ENCODE results near the gene VPS9D1. TPM values are rescaled to one million over a fixed set of nuclear protein-coding genes. Genes with fewer than 3 reads are reported as not detected.
A peak's percentile ranks its signal among the peaks of the same experiment; 100 is the strongest.

VPS9D1 gene
- total RNA-seq, 1 donor from 2014 or later: 11.2 TPM

DNA sequence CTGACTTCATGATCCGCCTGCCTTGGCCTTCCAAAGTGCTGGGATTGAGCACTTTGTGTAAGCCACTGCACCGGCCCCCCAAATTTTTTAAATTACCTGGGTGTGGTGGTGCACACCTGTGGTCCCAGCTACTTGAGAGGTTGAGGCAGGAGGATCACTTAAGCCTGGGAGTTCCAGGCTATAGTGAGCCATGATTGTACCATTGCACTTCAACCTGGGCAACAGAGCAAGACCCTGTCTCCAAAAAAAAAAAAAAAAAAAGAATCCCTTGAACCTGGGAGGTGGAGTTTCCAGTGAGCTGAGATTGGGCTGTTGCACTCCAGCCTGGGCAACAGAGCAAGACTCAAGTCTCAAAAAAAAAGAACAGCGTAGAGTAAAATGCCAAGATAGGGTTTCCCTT, 15.9 kb upstream of the VPS9D1 start:
- intact Hi-C loops (cut with DNase I): no loop called here
- ATAC-seq (ENCODE audit: poor library complexity) (no peak), DNase-seq (no peak)

DNA sequence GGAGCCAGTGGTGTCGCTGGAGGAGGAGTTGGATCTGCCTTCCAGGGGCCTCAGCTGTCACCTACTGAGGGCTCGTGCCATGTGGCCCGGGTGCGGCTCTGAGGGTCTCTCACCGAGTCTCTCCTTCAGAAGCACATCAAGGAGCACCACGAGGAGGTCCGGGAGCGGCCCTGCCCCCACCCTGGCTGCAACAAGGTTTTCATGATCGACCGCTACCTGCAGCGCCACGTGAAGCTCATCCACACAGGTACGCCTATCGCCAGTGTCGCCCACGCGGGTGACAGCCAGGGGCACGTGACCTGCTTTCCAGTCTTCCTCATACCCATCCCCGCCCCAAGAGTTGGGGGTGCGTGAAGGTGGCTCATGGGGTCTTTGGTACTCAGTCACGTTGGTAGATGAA, 13.1 kb upstream of the VPS9D1 start:
- intact Hi-C loops (cut with DNase I): no loop called here
- no peak for ATAC-seq (ENCODE audit: poor library complexity)
- DNase-seq: no peak

DNA sequence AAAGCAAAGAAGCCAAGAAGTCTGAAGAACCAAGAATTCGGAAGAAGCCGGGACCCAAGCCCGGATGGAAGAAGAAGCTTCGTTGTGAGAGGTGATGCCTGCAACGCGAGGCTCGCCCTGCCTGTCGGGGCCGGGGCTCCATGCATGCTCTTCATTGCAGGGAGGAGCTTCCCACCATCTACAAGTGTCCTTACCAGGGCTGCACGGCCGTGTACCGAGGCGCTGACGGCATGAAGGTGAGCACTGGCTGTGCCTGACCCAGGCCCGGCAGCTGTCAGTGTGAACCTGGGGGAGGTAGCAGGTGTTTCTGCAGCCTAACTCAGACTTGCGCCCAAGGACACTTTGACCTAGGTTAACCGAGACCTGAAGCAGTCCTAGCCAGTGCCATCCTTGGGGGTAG, 12.6 kb upstream of the VPS9D1 start:
- intact Hi-C loops (cut with DNase I): no loop called here
- DNase-seq (no peak), ATAC-seq (ENCODE audit: poor library complexity) (no peak)

DNA sequence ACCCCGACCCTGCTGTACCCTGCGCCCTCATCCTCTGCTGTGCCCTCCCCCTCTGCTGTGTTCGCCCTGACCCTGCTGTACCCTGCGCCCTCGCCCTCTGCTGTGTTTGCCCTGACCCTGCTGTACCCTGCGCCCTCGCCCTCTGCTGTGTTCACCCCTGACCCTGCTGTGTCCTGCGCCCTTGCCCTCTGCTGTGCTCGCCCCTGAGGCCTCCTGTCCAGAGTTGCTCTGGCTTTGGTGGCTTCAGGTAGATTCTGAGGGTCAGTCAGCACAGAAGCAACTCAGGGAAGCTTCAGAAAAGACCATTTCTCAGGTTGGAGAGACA, 12.2 kb upstream of the VPS9D1 start:
- DNase-seq (no peak), ATAC-seq (ENCODE audit: poor library complexity) (no peak)
- intact Hi-C loops (cut with DNase I): no loop called here

DNA sequence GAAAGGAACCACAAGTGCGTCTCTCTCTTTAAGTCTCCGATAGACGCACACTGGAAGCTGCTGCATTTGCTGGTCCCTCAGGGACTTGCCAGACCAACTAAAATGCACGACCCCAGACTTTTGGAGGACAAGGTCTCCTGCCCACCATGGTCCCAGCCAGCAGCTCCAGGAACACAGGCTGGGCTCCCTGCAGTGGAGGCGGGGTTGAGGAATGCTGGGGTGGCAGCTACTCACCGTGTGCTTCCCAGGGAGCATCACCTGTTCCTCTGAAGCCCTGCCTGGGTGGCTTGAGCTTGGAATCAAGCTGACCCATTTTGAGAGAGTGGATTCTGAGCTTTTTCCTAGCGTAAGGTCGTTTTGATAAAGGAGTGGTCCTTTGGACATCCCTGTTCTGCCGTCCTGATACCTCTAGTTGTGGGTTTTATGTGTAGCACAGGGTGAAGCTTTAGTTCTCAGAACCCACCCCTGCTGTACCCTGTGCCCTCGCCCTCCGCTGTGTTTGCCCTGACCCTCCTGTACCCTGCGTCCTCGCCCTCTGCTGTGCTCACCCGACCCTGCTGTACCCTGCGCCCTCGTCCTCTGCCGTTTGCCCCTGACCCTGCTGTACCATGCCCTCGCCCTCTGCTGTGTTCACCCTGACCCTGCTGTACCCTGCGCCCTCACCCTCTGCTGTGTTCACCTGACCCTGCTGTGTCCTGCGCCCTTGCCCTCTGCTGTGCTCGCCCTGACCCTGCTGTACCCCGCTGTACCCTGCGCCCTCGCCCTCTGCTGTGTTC, 11.6 kb upstream of the VPS9D1 start:
- DNase-seq (no peak), ATAC-seq (ENCODE audit: poor library complexity) (no peak)
- intact Hi-C loops (cut with DNase I): no loop called here

DNA sequence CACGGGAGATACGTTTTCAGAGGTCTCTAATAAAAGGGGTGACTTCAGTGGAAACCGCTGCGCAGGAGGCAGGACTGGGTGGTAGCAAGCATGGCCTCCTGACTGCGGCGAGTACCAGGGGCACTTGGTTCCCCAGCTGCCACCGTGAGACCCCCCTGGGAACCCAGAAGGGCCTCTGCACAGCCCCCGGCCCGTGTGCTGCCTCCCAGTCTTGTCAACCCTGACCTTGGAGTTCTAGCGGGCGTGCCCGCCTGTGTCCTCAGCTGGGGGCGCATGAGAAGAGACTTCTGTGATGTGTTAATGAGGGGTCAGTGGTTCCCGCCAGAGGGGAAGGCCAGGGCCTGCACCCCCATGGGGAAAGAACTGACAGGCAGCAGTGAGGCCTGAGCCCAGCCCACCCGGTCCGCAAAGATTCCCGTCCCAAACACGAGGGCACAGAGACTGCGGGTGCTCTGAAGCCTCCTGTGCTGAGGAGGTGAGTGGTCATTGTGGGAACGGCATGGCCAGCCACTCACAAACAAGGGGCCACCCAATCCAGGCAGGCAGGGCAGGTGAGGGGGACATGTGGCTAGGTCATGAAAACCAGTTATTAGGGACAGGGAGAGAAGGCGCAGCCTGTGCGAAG, 10.0 kb upstream of the VPS9D1 start:
- DNase-seq (no peak), ATAC-seq (ENCODE audit: poor library complexity) (no peak)
- intact Hi-C loops (cut with DNase I): no loop called here

DNA sequence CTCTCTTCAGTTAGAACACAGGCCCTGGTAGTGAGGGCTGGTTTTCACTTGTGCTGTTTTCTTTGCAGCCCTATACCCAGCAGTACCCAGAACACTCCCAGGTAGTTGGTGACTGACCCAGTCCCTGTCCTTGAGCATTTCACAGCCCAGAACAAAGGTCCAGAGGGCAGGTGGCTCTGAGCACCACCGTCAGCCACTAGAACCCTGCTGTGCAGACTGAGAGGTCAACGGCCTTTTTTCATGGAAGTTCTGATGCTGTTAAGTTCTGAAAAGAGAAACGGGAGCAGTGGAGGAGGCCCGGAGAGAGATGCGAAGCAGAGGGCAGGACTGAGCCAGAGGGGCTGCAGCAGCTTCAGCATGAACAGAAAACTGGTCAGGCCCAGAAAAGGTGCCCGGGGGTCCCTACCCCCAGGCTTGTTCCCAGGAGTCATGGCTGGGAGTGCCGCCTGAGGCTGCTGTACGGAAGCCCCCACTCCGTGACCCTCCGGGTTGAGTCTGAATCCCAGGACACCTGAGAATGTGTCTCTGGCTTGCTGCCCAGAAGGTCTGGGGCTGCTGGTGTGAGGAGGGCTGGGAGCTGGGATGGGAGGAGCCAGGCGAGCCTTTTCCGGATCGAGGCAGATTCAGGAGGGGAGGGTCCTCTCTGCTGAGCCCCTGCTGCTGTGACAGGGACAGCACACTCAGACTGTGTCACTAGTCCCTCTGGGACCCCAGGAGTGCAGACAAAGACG, 9.3 kb upstream of the VPS9D1 start:
- no peak for DNase-seq
- no peak for ATAC-seq (ENCODE audit: poor library complexity)
- intact Hi-C loops (cut with DNase I): no loop called here

DNA sequence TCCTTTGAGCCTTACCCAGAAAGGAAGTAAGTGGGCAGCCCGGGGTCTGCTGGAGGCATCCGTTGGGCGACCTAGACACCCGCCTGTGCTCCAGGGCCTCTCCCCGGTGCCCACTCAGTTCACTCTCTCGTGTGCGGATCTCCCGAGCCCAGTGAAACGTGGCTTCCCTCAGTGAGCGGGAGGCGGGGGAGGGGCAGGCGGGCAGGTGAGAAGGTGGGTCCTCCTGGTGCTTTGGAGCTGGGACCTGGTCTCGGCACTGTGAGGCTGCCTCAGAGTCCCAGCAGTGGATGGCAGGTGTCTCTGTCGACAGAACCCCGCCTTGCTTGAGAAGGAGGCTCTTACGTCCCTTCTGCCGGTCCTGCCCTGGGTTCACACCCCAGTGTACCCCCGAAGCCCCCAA, 8.6 kb upstream of the VPS9D1 start:
- intact Hi-C loops (cut with DNase I): no loop called here
- no peak for ATAC-seq (ENCODE audit: poor library complexity)
- no peak for DNase-seq

DNA sequence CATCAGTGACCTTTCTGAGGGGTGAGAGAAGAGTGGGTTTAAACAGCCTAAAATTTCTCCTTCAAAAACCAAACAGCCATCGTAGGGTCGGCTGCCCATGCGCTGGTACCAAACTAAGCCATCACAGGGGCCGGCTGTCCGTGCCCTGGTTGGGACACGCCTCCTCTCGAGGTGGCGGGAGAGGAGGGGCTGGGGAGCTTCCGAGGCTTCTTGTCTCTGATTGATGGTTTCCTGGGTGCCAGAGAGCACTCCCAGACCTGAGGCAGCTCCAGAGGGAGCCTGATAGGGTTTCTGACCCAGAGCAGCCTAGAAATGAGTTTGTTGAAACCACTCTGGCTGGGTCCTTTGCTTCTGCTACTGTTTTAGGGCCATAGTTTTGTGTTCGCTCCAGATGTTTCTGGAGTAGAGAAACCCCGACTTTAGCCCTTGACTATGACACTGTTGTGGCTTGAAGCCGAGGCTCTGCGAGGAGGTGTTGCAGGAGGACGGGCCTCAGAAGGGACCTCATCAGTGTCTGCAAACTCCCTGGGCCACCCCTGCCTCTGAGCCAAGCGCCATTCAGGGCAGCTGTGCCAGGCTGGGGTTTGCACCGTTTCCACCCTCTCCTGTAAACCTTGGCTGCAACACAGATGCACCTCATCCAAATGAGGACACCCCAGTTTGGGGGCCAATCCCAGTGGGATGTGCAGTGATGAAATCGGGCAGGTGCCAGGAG, 6.9 kb upstream of the VPS9D1 start:
- DNase-seq (no peak), ATAC-seq (ENCODE audit: poor library complexity) (no peak)
- intact Hi-C loops (cut with DNase I): no loop called here

DNA sequence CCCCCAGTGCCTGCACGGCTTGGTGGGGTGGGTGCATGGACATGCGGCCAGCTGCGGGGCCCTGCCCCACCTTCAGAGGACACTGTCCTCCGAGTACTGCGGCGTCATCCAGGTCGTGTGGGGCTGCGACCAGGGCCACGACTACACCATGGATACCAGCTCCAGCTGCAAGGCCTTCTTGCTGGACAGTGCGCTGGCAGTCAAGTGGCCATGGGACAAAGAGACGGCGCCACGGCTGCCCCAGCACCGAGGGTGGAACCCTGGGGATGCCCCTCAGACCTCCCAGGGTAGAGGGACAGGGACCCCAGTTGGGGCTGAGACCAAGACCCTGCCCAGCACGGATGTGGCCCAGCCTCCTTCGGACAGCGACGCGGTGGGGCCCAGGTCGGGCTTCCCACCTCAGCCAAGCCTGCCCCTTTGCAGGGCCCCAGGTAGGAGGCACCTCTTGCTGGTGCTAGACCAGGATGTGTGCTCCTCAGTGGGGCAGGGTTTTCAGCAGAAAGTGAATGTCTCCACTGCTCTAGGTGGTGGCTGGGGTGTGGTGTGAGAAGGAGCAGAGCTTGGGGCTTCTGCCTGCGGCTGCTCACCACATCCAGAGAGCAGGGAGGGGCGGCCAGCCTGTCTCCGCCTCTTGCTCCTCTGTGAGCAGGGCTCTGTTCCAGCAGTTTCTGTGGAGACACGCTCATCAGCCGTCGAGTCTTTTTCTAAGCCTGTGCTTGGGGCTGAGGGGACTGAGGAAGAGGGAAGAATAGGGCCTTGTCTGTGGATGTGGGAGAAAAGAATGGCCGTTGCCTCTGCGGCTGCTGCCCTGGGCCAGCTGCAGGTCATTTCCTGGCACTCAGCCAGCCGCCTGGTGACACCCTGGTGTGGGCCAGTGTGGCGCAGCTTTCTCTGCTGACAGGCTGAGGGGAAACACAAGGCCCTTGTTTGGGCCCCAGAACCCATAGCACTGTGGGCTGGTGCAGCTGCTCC, 2.9 kb upstream of the VPS9D1 start:
- DNase-seq: peak; percentile 77
- intact Hi-C loops (cut with DNase I): no loop called here
- ATAC-seq (ENCODE audit: poor library complexity): no peak

DNA sequence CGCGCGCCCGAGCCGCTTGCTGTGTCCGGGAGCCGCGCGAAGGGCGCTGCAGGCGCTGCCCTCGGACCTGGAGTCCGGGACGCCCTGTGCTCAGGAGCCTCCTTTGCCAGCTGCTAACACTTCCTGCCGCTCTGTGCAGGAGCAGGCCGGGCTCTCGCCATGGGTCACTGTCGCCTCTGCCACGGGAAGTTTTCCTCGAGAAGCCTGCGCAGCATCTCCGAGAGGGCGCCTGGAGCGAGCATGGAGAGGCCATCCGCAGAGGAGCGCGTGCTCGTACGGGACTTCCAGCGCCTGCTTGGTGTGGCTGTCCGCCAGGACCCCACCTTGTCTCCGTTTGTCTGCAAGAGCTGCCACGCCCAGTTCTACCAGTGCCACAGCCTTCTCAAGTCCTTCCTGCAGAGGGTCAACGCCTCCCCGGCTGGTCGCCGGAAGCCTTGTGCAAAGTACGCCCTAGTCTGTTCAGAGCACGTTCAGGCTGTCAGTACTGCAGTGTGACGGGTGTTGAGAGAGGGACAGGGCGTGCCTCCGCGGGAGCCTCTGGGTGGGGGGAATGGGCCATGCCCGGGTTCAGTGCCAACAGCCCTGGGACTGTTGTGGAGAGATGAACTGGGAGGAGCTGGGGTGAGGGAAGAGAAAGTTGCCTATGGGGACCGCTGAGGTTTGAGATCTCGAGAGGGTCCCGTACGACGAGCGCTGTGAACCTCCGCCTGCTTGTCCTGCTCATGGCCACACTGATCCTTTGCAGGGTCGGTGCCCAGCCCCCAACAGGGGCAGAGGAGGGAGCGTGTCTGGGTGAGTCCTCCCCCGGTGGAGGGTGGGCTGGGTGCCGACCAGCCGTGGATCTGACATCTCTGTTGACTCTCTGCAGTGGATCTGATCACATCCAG, 1.9 kb upstream of the VPS9D1 start:
- intact Hi-C loops (cut with DNase I): no loop called here
- ATAC-seq (ENCODE audit: poor library complexity) (peak; percentile 38), DNase-seq (peak; percentile 89)

DNA sequence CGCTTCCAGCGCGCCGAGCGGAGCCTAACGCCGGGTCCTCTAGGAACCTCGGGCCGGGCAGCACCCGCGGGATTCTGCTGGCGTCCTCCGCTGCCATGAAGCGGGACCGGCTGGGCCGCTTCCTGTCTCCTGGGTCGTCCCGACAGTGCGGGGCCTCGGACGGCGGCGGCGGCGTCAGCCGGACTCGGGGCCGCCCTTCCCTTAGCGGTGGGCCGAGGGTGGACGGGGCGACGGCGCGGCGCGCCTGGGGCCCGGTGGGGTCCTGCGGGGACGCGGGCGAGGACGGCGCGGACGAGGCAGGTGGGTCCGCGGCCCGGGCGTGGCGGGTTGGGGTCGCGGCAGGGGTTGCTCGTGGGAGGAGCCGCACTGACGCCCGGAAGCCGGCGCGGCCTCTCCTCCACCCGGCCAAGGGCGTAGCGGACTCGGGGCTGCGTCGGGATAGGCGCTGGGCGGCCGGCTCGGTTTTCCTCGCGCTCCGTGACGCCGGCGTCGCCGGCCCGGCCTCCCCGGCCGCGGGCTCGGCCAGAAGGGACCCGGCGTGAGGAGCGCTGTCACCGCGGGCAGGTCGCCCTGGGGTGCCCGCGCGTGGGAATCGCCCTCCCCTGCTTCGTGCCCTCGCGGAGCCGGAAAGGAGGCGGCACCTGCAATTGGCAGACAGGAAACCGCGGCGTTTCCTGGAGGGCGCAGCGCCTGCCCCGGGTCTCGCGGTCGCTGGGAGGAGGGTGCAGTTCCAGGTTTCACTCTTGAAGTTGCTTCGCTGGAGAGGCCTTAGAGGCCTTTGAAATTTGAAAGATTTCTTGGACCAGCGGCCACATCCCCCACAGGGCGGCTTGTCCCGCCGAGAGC, 1.1 kb upstream of the VPS9D1 start:
- intact Hi-C loops (cut with DNase I): no loop called here
- ATAC-seq (ENCODE audit: poor library complexity) (peak; percentile 21), DNase-seq (peak; percentile 85)

DNA sequence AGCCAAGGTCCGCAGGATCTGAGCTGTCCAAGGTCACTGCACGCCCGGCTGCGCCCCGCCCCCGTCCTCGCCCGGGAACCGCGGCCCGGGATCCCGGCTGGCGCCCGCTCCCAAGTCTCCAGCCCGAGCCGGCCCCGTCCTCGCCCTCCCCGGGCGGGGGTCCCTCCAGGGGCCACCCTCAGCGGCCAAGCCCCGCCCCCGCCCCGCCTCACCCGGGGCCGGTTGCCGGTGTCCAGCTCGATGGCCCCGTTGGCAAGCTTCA, 216 bp downstream of the VPS9D1 start:
- ATAC-seq (ENCODE audit: poor library complexity): peak; percentile 38
- intact Hi-C loops (cut with DNase I): no loop called here
- peak; percentile 72 for DNase-seq

DNA sequence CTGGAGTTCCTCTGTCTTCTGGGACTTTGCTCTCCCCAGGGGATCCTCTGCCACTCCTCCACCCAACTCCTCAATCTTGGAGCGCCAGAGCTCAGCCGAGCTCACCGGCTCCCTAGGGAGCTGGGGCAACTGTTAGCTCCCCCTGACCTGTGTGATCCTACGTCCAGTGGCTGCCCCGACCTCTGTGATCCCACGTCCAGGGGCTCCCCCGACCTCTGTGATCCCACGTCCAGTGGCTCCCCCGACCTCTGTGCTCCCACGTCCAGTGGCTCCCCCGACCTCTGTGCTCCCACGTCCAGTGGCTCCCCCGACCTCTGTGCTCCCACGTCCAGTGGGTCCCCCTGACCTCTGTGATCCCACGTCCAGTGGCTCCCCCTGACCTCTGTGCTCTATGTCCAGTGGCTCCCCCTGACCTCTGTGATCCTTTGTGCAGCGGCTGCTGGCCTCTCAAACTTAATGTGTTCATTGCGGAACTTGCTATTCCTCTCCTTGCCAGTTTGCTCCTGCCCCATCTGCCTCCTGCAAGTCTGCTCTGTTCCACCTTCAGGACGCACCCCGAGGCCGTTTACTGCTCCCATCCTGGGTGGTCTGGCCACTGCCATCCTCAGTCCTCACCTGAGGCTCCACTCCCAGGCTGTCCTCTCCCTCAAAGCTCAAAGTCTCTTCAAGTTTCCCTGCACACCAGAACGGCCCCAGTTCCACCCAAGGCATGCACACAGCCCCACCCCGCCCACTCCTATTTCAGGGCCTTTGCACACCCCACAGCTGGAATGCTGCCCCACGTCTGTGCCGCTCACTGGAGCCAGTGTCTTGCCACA, 2.8 kb downstream of the VPS9D1 start:
- no peak for DNase-seq
- no peak for ATAC-seq (ENCODE audit: poor library complexity)
- intact Hi-C loops (cut with DNase I): no loop called here

DNA sequence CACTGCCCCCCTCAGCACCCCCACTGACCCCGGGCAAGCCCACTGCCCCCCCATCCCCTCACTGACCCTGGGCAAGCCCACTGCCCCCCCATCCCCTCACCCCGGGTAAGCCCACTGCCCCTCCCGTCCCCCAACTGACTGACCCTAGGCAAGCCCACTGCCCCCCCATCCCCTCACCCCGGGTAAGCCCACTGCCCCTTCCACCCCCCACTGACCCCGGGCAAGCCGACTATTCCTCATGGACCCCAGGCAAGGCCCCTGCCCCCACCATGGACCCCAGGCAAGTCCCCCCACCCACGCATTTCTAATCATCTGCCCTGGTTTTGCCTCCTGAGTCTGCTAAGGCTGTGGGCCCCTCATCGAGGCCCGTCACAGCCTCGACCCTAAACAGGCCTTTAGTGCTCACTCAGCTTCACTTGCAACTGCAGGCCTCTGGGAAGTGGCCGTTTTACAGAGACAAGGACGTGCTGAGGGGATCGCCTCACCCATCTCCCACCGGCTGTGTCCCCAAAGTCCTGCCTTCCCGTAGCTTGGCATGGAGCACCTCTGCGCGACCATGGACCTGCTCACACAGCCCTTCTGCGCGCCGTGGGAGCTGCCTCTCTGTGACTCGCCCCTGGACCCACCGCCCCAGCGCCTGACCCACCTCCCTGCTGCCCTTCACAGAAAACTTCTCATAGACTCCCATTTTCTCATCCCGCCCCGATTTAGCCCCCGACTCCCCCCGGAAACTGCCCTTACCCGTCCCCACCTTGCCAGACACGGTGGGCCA, 3.6 kb downstream of the VPS9D1 start:
- DNase-seq: no peak
- no peak for ATAC-seq (ENCODE audit: poor library complexity)
- intact Hi-C loops (cut with DNase I): no loop called here
